Measurements from ENCODE around the gene NTSR1.

Gene NTSR1

GRCh38 chr20:62768234-62768546 lies 59.6 kb downstream of the NTSR1 start:
- in situ Hi-C loops (cut with HindIII; ENCODE audit: low sequenced_read_pairs) = no loop called here

GRCh38 chr20:62768551-62769287 lies 60.1 kb downstream of the NTSR1 start:
- in situ Hi-C loops (cut with HindIII; ENCODE audit: low sequenced_read_pairs) = no loop called here

DNA sequence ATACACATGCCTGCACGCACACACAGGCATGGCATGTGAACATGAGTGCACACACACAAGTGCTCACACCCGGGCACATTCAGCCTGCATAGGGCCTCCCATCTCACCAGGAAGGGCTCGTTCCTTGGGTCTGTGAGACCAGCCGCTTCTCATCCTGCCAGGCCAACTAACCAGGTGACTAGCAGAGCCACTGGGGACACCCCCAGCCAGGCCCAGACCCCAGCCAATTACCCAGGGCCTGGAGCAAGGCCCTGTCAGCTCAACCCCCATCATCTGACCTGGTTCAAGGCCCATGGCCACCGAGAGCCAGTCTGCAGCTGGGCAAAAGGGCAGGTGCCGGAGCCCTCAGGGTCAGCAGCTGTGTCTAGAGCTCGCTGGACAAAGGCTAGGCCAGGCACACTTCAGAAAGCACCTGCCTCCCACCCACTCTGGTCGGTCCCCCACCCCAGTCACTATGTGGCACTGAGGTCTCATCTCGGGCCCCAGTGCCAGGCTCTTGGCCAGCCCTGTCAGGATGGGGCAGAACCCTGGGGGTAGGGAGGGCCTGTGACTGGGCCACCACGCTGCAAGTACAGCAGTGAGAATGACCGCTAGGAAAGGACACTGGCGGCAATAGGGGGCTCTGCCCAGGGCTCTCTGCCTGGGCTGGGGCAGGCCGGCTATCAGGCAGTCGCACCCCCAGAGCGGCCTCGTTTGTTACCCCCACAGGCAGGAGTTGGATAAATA lies 60.9 kb downstream of the NTSR1 start:
- in situ Hi-C loops (cut with HindIII; ENCODE audit: low sequenced_read_pairs) = loop anchor here (5.0 kb wide), 2 partner anchors 48 to 102 kb away; partner anchors contain the start of gene COL9A3

GRCh38 chr20:62770111-62770910 lies 61.7 kb downstream of the NTSR1 start:
- in situ Hi-C loops (cut with HindIII; ENCODE audit: low sequenced_read_pairs) = loop anchor here (5.0 kb wide), 2 partner anchors 47 to 103 kb away; partner anchors contain the start of gene COL9A3

DNA sequence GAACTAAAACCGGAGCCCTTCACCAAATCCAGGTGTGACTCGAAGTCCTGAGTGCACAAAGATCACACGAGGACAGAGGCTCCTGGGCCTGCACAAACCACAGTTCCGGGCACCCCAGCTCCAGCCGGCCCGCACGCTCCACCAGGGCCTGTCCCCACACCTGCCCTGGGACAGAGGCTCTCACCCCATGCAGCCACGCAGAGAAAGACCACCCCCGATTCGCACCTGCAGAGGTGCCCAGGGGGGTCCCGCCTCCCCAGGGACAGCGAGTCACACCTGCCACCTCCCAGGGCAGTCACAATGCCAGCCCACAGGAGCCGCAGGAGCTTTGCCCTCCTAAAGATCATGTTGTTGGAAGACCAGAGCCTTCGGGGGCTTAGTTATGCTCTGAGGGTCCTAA lies 62.3 kb downstream of the NTSR1 start:
- in situ Hi-C loops (cut with HindIII; ENCODE audit: low sequenced_read_pairs) = loop anchor here (5.0 kb wide), 2 partner anchors 46 to 104 kb away; partner anchors contain the start of gene COL9A3

DNA sequence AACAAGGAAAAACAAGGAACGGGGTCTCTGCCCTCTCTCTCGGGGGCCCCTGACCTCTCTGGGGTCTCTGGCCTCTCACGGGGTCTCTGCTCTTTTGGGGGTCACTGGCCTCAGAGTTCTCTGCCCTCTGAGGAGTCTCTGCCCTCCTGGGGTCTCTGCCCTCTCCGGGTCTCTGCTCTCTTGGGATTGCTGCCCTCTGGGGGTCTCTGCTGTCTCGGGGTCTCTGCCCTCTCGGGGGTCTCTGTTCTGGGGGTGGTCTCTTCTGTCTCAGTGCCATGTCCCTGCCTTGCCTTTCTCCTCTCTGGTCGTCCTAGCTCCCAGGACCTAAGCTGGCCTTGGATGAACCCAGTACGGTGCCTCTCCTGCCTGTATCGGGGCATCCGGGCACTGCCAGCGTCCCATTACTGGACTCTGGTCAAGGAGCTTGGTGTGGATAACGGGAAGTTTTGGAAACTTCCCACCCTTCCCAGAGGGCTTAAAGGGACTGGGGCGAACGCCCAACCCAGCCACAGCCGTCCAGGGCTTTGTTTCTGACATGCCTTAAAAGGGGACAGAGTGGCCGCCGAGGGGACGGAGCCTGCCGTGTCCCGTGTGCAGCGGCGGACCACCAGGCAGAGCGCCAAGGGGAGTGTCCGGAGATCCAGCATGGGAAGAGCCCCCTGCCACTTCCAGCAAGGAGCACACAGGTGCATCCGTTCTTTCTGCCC lies 62.9 kb downstream of the NTSR1 start:
- in situ Hi-C loops (cut with HindIII; ENCODE audit: low sequenced_read_pairs) = loop anchor here (5.0 kb wide), 2 partner anchors 46 to 104 kb away; partner anchors contain the start of gene COL9A3

DNA sequence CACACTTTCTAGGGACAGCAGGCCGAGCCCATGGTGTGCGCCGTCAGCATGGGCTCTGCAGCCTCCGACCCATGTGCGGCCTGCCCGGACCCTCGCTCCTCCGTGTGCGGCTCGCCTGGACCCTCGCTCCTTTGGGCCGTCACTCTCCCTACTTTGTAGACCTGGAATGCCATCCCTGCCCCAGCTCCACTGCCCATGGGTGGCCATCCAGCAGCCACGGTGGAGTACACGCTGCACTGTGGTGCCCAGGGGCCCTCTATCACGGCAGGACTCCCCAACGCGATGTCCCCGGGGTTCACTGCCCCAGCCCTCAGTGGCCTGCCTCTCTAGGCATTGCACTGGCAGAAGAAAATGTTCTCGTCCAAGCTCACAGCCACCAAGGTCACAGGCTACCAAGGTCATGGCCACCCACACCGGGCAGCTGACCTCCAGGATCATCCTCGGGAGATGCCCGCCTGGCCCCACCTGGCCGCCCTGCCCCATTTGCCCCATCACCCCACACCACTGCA lies 63.5 kb downstream of the NTSR1 start:
- in situ Hi-C loops (cut with HindIII; ENCODE audit: low sequenced_read_pairs) = loop anchor here (5.0 kb wide), 2 partner anchors 45 to 105 kb away; partner anchors contain the start of gene COL9A3

DNA sequence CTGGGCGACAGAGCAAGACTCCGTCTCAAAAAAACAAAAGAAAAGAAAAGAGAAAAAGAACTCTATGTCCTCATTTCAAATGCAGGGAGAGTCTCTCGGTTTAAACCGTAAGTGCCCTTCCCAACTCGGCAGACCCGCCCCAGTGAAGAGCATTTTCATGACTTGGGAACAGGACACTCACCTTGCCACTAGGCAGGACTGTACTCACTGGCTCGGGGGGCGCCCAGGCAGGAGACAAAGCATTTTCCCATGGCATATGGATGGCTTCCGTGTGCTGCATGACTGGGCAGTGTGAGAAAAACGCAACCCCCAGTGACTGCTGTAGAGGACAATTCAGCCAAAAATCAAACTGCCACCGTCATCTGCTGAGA lies 64.0 kb downstream of the NTSR1 start:
- in situ Hi-C loops (cut with HindIII; ENCODE audit: low sequenced_read_pairs) = loop anchor here (5.0 kb wide), 2 partner anchors 45 to 105 kb away; partner anchors contain the start of gene COL9A3

DNA sequence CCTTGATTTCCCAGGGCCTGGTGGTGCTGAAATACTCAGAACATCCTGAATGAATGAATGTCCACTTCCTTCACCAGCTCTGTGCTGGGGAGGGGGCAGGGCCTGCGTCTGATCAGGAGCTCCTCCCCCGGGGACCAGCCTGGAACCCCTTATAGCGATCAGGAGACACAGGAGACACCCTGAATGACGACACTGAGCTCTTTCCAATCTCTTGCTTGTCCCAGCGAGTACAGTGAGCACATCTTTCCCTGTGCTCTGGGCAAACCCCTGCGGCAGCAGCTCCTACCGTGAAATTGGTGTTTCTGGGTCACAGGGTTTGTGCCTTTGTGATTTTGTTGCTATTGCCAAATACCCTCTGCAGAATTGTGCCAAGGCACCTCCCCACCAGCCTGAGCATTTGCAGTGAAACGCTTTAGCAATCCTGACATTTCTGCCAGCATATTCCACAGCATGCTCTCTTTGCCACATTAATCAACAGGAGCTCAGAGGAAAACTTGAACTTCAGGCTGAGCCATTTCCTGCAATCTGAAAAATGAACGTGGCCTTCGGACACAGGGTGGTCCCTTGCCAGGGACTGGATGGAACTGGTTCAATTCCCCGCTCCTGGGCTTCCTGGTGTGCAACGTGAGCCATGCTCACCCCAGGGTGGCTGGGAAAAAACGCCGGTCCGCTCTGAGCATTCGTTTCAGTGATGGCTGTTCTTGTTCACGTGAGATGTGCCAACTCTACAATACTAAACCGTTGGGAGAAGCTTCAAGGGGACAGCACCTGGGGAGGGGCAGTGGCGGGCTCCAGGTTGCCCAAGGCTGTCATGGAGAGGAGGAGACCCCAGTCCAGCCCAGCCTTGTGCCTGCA lies 64.6 kb downstream of the NTSR1 start:
- in situ Hi-C loops (cut with HindIII; ENCODE audit: low sequenced_read_pairs) = loop anchor here (5.0 kb wide), 2 partner anchors 44 to 106 kb away; partner anchors contain the start of gene COL9A3

DNA sequence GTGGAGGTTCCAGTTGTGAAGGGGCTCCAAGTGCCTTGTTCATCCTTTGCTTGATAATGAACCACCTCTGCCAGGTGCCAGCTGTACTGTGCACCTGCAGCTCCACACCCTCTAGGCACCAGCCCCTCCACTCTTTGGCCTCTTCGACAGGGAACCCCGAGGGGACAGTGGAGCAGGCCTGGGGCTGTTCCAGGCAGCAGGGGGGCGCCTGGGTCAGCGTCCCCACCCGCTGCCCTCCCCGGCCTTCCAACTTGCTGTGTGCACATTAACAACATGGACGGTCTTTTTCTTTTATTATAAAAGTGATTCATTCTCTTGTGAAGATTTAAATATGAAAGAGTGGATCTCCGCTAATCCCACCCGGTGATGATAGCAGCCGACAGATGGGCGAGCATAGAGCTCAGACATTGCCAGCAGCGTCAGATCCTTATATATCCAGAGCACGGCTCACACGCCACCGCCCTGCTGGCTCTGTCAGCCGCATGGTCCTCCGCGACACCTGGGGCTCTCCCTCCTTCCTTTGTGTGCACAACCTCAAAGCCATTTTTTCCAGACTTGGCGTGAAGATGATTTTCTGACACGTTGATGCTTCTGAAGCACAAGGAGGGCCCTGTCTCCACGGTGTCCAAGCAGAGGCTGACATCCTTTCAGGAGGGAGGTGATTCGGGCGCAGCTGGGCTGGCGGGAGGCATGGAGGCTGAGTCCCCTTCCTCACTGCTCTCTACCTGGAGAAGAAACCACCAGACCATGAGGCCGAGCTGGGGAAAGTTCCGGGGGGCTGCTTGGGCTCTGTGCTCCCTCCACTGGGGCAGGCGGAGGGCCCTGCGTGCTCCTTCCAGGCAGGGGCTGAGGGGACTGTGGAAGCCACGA lies 65.4 kb downstream of the NTSR1 start:
- in situ Hi-C loops (cut with HindIII; ENCODE audit: low sequenced_read_pairs) = loop anchor here (5.0 kb wide), 2 partner anchors 43 to 107 kb away; partner anchors contain the start of gene COL9A3

DNA sequence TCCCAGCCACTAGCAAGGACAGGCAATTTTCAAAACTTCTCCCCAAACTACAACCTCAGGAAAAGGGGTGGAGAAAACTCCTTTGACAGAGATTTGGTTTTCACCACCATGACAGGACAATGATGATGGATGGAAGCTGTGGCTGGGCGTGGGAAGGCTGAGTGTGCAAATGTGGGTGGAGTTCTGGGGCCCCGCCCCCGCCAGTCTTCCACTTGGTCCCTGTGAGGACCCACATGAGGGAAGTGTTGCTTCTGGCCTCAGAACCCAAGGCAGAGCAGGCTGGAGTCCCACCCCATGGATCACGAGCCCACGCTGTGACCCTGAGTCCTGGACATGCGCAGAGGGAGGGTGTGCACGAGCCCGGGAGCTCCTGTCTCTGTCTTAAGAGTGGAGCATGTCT lies 66.1 kb downstream of the NTSR1 start:
- in situ Hi-C loops (cut with HindIII; ENCODE audit: low sequenced_read_pairs) = loop anchor here (5.0 kb wide), 2 partner anchors 43 to 107 kb away; partner anchors contain the start of gene COL9A3

- in situ Hi-C loops (cut with HindIII; ENCODE audit: low sequenced_read_pairs) = no loop called here
These were observed 66.6 kb downstream of the NTSR1 start for GRCh38 chr20:62775206-62775605.

- in situ Hi-C loops (cut with HindIII; ENCODE audit: low sequenced_read_pairs) = no loop called here
These were observed 67.5 kb downstream of the NTSR1 start for GRCh38 chr20:62776035-62776691.

DNA sequence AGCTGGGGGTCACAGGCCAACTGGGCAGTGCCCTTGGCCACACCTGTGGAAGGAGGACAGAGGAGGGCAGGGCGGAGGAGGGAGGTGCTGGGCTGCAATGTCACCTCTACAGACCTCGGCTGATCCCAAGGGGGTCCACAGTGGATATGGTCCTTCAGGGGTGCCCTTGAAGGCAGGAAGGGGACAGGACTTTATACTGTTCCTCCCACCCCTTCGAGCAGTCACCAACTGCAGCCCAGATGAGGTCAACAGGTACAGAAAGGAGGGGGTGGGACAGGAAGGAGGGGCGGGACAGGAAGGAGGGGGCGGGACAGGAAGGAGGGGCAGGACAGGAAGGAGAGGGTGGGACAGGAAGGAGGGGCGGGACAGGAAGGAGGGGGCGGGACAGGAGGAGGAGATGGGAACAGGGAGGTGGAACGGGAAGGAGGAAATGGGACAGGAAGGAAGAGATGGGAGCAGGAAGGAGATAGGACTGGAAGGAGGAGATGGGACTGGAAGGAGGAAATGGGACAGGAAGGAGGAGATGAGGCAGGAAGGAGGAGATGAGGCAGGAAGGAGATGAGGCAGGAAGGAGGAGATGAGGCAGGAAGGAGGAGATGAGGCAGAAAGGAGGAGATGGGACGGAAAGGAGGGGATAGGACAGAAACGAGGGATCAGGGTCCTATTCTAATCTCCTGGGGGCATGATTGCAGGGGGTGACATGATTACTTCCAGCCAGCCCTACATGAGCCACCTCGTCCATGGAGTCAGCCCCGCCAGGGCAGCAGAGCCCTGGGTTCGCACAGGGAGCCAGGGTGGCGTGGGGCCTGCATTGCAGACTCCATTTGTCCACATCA lies 68.3 kb downstream of the NTSR1 start:
- in situ Hi-C loops (cut with HindIII; ENCODE audit: low sequenced_read_pairs) = no loop called here

DNA sequence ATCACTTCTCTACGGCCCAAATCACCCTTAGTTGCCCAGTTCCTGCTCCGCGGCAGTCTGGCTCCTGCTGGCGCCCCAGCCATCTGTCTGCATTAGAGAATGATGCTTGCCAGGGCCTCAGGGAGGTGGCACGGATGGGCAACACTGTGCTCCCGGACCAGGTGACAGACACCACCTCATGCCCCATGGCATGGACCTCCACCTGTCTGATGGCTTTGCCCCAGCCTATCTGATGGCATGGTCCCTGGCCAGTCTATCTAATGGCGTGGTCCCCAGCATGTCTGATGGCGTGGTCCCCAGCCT lies 68.8 kb downstream of the NTSR1 start:
- in situ Hi-C loops (cut with HindIII; ENCODE audit: low sequenced_read_pairs) = no loop called here

DNA sequence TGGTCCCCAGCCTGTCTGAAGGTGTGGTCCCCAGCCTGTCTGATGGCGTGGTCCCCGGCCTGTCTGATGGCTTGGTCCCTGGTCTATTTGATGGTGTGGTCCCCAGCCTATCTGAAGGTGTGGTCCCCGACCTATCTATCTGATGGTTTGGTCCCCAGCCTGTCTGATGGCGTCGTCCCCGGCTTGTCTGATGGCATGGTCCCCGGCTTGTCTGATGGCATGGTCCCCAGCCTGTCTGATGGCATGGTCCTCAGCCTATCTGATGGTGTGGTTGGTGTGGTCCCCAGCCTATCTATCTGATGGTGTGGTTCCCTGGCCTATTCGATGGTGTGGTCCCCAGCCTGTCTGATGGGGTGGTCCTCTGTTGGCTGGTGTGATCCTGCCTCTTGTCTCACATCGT lies 69.4 kb downstream of the NTSR1 start:
- in situ Hi-C loops (cut with HindIII; ENCODE audit: low sequenced_read_pairs) = no loop called here
